ENCODE data around the gene SLC35A3. TPM values are rescaled to one million over a fixed set of nuclear protein-coding genes. Genes with fewer than 3 reads are reported as not detected.
"Not testable (repeated sequence)": the region's sequence is repeated elsewhere in the genome, so short reads cannot be mapped to it uniquely, and the experiment has no call there.

SLC35A3 gene
- total RNA-seq, 1 donor from 2014 or later = 38.9 TPM

GRCh38 chr1:99975529-99975928 is 5.7 kb downstream of the SLC35A3 start:
- no peak overlapping the region for H3K4me3 Mint-ChIP-seq
- peaks cover 8% of the 10 kb centered on the region for H3K4me1 Mint-ChIP-seq
- Histone ChIP-seq H3K79me2 (ENCODE audit: low read depth) (peaks cover 45% of the 10 kb centered on the region), H3K4me2 (no peak overlapping the region), H3K27ac (no peak overlapping the region), H2AFZ (replicated peaks) (no peak overlapping the region), H3K9ac (no peak overlapping the region), H3K27me3 (no peaks in the 10 kb centered on the region), H3F3A (ENCODE audit: low read depth) (peaks cover 2% of the 10 kb centered on the region), H3K36me3 (no peaks in the 10 kb centered on the region), H3K9me3 (ENCODE audit: low read depth) (no peaks in the 10 kb centered on the region), H3K4me3 (no peak overlapping the region), H4K20me1 (ENCODE audit: low read depth) (peaks cover 2% of the 10 kb centered on the region), H3K4me1 (peaks cover 5% of the 10 kb centered on the region)
- no peaks in the 10 kb centered on the region for H3K9me3 Mint-ChIP-seq
- TF ChIP-seq EZH2 (IDR thresholded peaks at IDR 0.05) (no peak), CTCF (IDR thresholded peaks at IDR 0.05) (no peak), EZH2phosphoT487 (IDR thresholded peaks at IDR 0.05) (no peak)
- DNase-seq (ENCODE audit: low spot score) = no peak
- no peak overlapping the region for H3K27ac Mint-ChIP-seq
- H3K27me3 Mint-ChIP-seq (ENCODE audit: insufficient read depth, low read depth) = peaks cover 6% of the 10 kb centered on the region
- peaks cover 3% of the 10 kb centered on the region for H3K36me3 Mint-ChIP-seq

- not testable (repeated sequence) for H3K4me3 Mint-ChIP-seq; H3K9me3 Mint-ChIP-seq; DNase-seq (ENCODE audit: low spot score)
These were observed 7.5 kb downstream of the SLC35A3 start for GRCh38 chr1:99977326-99977725.

GRCh38 chr1:99978218-99978617 is 8.4 kb downstream of the SLC35A3 start:
- no peaks in the 10 kb centered on the region for H3K27me3 Mint-ChIP-seq (ENCODE audit: insufficient read depth, low read depth)
- no peak overlapping the region for H3K4me3 ChIP-seq
- H3K9me3 ChIP-seq (ENCODE audit: low read depth) = no peaks in the 10 kb centered on the region
- peaks cover 2% of the 10 kb centered on the region for H3K9me3 Mint-ChIP-seq
- H3K4me1 Mint-ChIP-seq = no peaks in the 10 kb centered on the region
- H3K4me3 Mint-ChIP-seq = no peak overlapping the region
- no peak overlapping the region for H2AFZ ChIP-seq (replicated peaks)
- no peaks in the 10 kb centered on the region for H3K36me3 ChIP-seq
- H4K20me1 ChIP-seq (ENCODE audit: low read depth) = peaks cover 2% of the 10 kb centered on the region
- TF ChIP-seq EZH2 (IDR thresholded peaks at IDR 0.05) (no peak), CTCF (IDR thresholded peaks at IDR 0.05) (no peak), EZH2phosphoT487 (IDR thresholded peaks at IDR 0.05) (no peak)
- H3K36me3 Mint-ChIP-seq = peaks cover 5% of the 10 kb centered on the region
- no peak overlapping the region for H3K27ac Mint-ChIP-seq
- no peaks in the 10 kb centered on the region for H3F3A ChIP-seq (ENCODE audit: low read depth)
- H3K4me1 ChIP-seq = no peaks in the 10 kb centered on the region
- no peak overlapping the region for H3K9ac ChIP-seq
- no peak overlapping the region for H3K4me2 ChIP-seq
- H3K27ac ChIP-seq = no peak overlapping the region
- H3K27me3 ChIP-seq = no peaks in the 10 kb centered on the region
- peaks cover 31% of the 10 kb centered on the region for H3K79me2 ChIP-seq (ENCODE audit: low read depth)
- no peak for DNase-seq (ENCODE audit: low spot score)

More at GRCh38 chr1:99977326-99977725, 7.5 kb downstream of the SLC35A3 start:
- H3K4me1 Mint-ChIP-seq; H3K36me3 ChIP-seq; H2AFZ ChIP-seq (replicated peaks); H3F3A ChIP-seq (ENCODE audit: low read depth); H3K9ac ChIP-seq; H3K27me3 Mint-ChIP-seq (ENCODE audit: insufficient read depth, low read depth); H3K27ac ChIP-seq; H3K36me3 Mint-ChIP-seq; H3K4me3 ChIP-seq; H3K9me3 ChIP-seq (ENCODE audit: low read depth); H3K27ac Mint-ChIP-seq; H4K20me1 ChIP-seq (ENCODE audit: low read depth); H3K4me2 ChIP-seq; H3K27me3 ChIP-seq; H3K4me1 ChIP-seq: not testable (repeated sequence)
- H3K79me2 ChIP-seq (ENCODE audit: low read depth) = peaks cover 40% of the 10 kb centered on the region

- TF ChIP-seq EZH2phosphoT487 (IDR thresholded peaks at IDR 0.05) = no peak
- no peak for TF ChIP-seq EZH2 (IDR thresholded peaks at IDR 0.05)
- no peak for TF ChIP-seq CTCF (IDR thresholded peaks at IDR 0.05)
- Mint-ChIP-seq H3K4me3 (no peak overlapping the region), H3K27ac (no peak overlapping the region), H3K27me3 (ENCODE audit: insufficient read depth, low read depth) (no peaks in the 10 kb centered on the region), H3K36me3 (peaks cover 8% of the 10 kb centered on the region), H3K4me1 (no peaks in the 10 kb centered on the region), H3K9me3 (peaks cover 2% of the 10 kb centered on the region)
- Histone ChIP-seq H4K20me1 (ENCODE audit: low read depth) (peaks cover 2% of the 10 kb centered on the region), H3F3A (ENCODE audit: low read depth) (no peaks in the 10 kb centered on the region), H3K4me3 (no peak overlapping the region), H3K9ac (no peak overlapping the region), H3K9me3 (ENCODE audit: low read depth) (no peaks in the 10 kb centered on the region), H3K4me1 (no peaks in the 10 kb centered on the region), H3K79me2 (ENCODE audit: low read depth) (peaks cover 33% of the 10 kb centered on the region), H3K4me2 (no peak overlapping the region), H3K36me3 (no peaks in the 10 kb centered on the region), H3K27ac (no peak overlapping the region), H3K27me3 (no peaks in the 10 kb centered on the region), H2AFZ (replicated peaks) (no peak overlapping the region)
- no peak for DNase-seq (ENCODE audit: low spot score)
These were observed 9.3 kb downstream of the SLC35A3 start for GRCh38 chr1:99979091-99979490.

All from neural progenitor cell (in vitro differentiated cells).